ENCODE measurements around the gene XRCC6.

- TF ChIP-seq POLR2A (IDR thresholded peaks at IDR 0.05; ENCODE audit: low read length): no peak
- no peak for TF ChIP-seq GATA1 (IDR thresholded peaks at IDR 0.05; ENCODE audit: low read depth, low read length)
These were observed 20.1 kb upstream of the XRCC6 start for GRCh38 chr22:41600976-41601375.
